ENCODE measurements around the gene RACGAP1.

RACGAP1 gene

GRCh38 chr12:49967042-49967776 lies 58.1 kb downstream of the RACGAP1 start:
- DNase-seq: peak; percentile 49

- DNase-seq: no peak
These were observed 58.7 kb downstream of the RACGAP1 start for GRCh38 chr12:49966511-49967041.

- DNase-seq: no peak
These were observed 59.5 kb downstream of the RACGAP1 start for GRCh38 chr12:49965836-49966235.

- no peak for DNase-seq
These were observed 60.3 kb downstream of the RACGAP1 start for GRCh38 chr12:49964849-49965624.

- no peak for DNase-seq
These were observed 61.1 kb downstream of the RACGAP1 start for GRCh38 chr12:49963976-49964815.

GRCh38 chr12:49962861-49963765 lies 62.2 kb downstream of the RACGAP1 start:
- DNase-seq: no peak

- no peak for DNase-seq
These were observed 63.1 kb downstream of the RACGAP1 start for GRCh38 chr12:49961993-49962764.

GRCh38 chr12:49961111-49961922 lies 64.0 kb downstream of the RACGAP1 start, which contains the start of gene AQP5:
Gene AQP5 (plus strand): TSS chr12:49961872. CDS start chr12:49962018, 146 bp downstream.
- no peak for DNase-seq

GRCh38 chr12:49960474-49961110 lies 64.7 kb downstream of the RACGAP1 start:
- no peak for DNase-seq

GRCh38 chr12:49959685-49960473 lies 65.4 kb downstream of the RACGAP1 start:
- no peak for DNase-seq

GRCh38 chr12:49957570-49957967 lies 67.7 kb downstream of the RACGAP1 start:
- DNase-seq: no peak

GRCh38 chr12:49956663-49957569 lies 68.4 kb downstream of the RACGAP1 start:
- DNase-seq: no peak

GRCh38 chr12:49955899-49956662 lies 69.2 kb downstream of the RACGAP1 start:
- DNase-seq: no peak

GRCh38 chr12:49954863-49955830 lies 70.1 kb downstream of the RACGAP1 start:
- no peak for DNase-seq

Measured in NCI-H1048 (cell line).